Cortex of kidney (tissue), 1 donor: ENCODE results near the gene GBP7.
"Not testable (repeated sequence)": the region's sequence is repeated elsewhere in the genome, so short reads cannot be mapped to it uniquely, and the experiment has no call there.

Source experiments
- DNase-seq: peaks from one replicate; lab custom pipeline; 2025; lab: John Stamatoyannopoulos, UW

Gene GBP7

GRCh38 chr1:89175601-89176256, at the start of gene GBP7:
TSS of gene GBP7 (minus strand) at chr1:89176003. CDS start at chr1:89171935, 4,068 bp downstream.
- no peak for DNase-seq

- DNase-seq = no peak
Observed at GRCh38 chr1:89221341-89221740, 45.5 kb upstream of the GBP7 start.

GRCh38 chr1:89219851-89220250, 44.0 kb upstream of the GBP7 start:
- DNase-seq = not testable (repeated sequence)

- not testable (repeated sequence) for DNase-seq
Observed at GRCh38 chr1:89218941-89219340, 43.1 kb upstream of the GBP7 start.

- no peak for DNase-seq
Observed at GRCh38 chr1:89213347-89213746, 37.5 kb upstream of the GBP7 start.

GRCh38 chr1:89211035-89211634, 35.3 kb upstream of the GBP7 start:
- DNase-seq = no peak

- DNase-seq = no peak
Observed at GRCh38 chr1:89206373-89206772, 30.6 kb upstream of the GBP7 start.

- DNase-seq = no peak
Observed at GRCh38 chr1:89203166-89203565, 27.4 kb upstream of the GBP7 start.

- DNase-seq = no peak
Observed at GRCh38 chr1:89201106-89201794, 25.4 kb upstream of the GBP7 start.

- DNase-seq = no peak
Observed at GRCh38 chr1:89200663-89201062, 24.9 kb upstream of the GBP7 start.

- no peak for DNase-seq
Observed at GRCh38 chr1:89199525-89200031, 23.8 kb upstream of the GBP7 start.

GRCh38 chr1:89198491-89199072, 22.8 kb upstream of the GBP7 start, which contains the start of gene GBP4:
TSS of gene GBP4 (minus strand) at chr1:89198942. CDS start at chr1:89198834, 108 bp downstream.
- DNase-seq = no peak

- no peak for DNase-seq
Observed at GRCh38 chr1:89198081-89198480, 22.3 kb upstream of the GBP7 start.

GRCh38 chr1:89195476-89195875, 19.7 kb upstream of the GBP7 start:
- DNase-seq = no peak

GRCh38 chr1:89191314-89191713, 15.5 kb upstream of the GBP7 start:
- no peak for DNase-seq

- DNase-seq = no peak
Observed at GRCh38 chr1:89190017-89190416, 14.2 kb upstream of the GBP7 start.

GRCh38 chr1:89179343-89179742, 3.5 kb upstream of the GBP7 start:
- no peak for DNase-seq

GRCh38 chr1:89176971-89177370, 1.2 kb upstream of the GBP7 start:
- DNase-seq = no peak

- DNase-seq = no peak
Observed at GRCh38 chr1:89174491-89174890, 1.3 kb downstream of the GBP7 start.

- no peak for DNase-seq
Observed at GRCh38 chr1:89172468-89173143, 3.2 kb downstream of the GBP7 start.

GRCh38 chr1:89171067-89171438, 4.8 kb downstream of the GBP7 start:
- no peak for DNase-seq
